Measurements from ENCODE around the gene C1QB.

DNA sequence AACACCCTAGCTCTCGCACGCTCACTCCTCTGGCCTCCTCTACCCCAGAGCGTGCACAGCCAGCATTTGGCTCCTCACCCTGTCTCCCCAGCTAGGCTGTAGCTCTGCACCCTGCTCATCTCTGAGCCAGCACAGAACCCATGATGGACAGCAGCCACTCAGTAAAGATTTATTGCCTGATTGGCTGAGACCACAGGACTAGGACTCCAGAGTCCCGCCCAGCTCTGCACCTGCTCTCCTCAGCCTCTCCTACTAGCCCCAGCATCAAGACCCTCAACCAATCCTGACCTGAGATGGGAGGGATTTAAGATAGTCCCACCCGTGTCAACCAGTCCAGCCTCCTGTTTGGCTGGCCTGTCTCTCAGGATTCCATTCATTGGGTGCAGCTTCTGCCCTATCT lies 9.3 kb downstream of the C1QB start:
- TF ChIP-seq, protein P1, sequence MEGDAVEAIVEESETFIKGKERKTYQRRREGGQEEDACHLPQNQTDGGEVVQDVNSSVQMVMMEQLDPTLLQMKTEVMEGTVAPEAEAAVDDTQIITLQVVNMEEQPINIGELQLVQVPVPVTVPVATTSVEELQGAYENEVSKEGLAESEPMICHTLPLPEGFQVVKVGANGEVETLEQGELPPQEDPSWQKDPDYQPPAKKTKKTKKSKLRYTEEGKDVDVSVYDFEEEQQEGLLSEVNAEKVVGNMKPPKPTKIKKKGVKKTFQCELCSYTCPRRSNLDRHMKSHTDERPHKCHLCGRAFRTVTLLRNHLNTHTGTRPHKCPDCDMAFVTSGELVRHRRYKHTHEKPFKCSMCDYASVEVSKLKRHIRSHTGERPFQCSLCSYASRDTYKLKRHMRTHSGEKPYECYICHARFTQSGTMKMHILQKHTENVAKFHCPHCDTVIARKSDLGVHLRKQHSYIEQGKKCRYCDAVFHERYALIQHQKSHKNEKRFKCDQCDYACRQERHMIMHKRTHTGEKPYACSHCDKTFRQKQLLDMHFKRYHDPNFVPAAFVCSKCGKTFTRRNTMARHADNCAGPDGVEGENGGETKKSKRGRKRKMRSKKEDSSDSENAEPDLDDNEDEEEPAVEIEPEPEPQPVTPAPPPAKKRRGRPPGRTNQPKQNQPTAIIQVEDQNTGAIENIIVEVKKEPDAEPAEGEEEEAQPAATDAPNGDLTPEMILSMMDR (IDR thresholded peaks at IDR 0.05; ENCODE audit: low read depth, low read length, missing input control) = no peak
- no peak for TF ChIP-seq REST (IDR thresholded peaks at IDR 0.05)
- no peak for TF ChIP-seq GABPA (IDR thresholded peaks at IDR 0.05 in 1 of 2, conservative IDR thresholded peaks at IDR 0.05 in 1 of 2)
- TF ChIP-seq, protein P2, sequence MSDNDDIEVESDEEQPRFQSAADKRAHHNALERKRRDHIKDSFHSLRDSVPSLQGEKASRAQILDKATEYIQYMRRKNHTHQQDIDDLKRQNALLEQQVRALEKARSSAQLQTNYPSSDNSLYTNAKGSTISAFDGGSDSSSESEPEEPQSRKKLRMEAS (IDR thresholded peaks at IDR 0.05) = no peak
- TF ChIP-seq RAD21 (IDR thresholded peaks at IDR 0.05) = no peak
- no peak for TF ChIP-seq JUND (IDR thresholded peaks at IDR 0.05)
- no peak for TF ChIP-seq TAF1 (conservative IDR thresholded peaks at IDR 0.05)
- TF ChIP-seq SP1 (IDR thresholded peaks at IDR 0.05) = no peak

All from liver (tissue), 3 donors.